Measurements from ENCODE around the gene NALCN. TPM values are rescaled to one million over a fixed set of nuclear protein-coding genes. Genes with fewer than 3 reads are reported as not detected.

Gene NALCN
- total and polyA plus RNA-seq, 9 donors = 0.17 to 21.6 (median 1.4) TPM

- intact Hi-C loops (cut with DNase I) = no loop called here
- Histone ChIP-seq H3K36me3 (no peaks in the 10 kb centered on the region), H3K4me3 (no peak overlapping the region), H3K27me3 (no peaks in the 10 kb centered on the region), H3K9me3 (no peaks in the 10 kb centered on the region), H3K4me1 (ENCODE audit: insufficient read depth) (no peaks in the 10 kb centered on the region), H3K27ac (no peak overlapping the region)
- 19 to 48% (median 46%) methylated on average over 1 of the region's 1 CpG for WGBS, 3 donors
- no peak for DNase-seq
- TF ChIP-seq POLR2A (IDR thresholded peaks at IDR 0.05) (no peak), EP300 (IDR thresholded peaks at IDR 0.05) (no peak)
- TF ChIP-seq, protein P1, sequence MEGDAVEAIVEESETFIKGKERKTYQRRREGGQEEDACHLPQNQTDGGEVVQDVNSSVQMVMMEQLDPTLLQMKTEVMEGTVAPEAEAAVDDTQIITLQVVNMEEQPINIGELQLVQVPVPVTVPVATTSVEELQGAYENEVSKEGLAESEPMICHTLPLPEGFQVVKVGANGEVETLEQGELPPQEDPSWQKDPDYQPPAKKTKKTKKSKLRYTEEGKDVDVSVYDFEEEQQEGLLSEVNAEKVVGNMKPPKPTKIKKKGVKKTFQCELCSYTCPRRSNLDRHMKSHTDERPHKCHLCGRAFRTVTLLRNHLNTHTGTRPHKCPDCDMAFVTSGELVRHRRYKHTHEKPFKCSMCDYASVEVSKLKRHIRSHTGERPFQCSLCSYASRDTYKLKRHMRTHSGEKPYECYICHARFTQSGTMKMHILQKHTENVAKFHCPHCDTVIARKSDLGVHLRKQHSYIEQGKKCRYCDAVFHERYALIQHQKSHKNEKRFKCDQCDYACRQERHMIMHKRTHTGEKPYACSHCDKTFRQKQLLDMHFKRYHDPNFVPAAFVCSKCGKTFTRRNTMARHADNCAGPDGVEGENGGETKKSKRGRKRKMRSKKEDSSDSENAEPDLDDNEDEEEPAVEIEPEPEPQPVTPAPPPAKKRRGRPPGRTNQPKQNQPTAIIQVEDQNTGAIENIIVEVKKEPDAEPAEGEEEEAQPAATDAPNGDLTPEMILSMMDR (IDR thresholded peaks at IDR 0.05) = no peak
Measured at GRCh38 chr13:101204270-101205020, 211.9 kb downstream of the NALCN start.

GRCh38 chr13:101202590-101202989 lies 213.7 kb downstream of the NALCN start:
- 64 to 71% (median 65%) methylated on average over 6 of the region's 6 CpGs for WGBS, 3 donors
- DNase-seq = no peak
- no peak overlapping the region for H3K27ac ChIP-seq
- no peaks in the 10 kb centered on the region for H3K36me3 ChIP-seq
- intact Hi-C loops (cut with DNase I) = no loop called here
- H3K4me3 ChIP-seq = no peak overlapping the region
- H3K27me3 ChIP-seq = no peaks in the 10 kb centered on the region
- H3K4me1 ChIP-seq (ENCODE audit: insufficient read depth) = no peaks in the 10 kb centered on the region
- no peaks in the 10 kb centered on the region for H3K9me3 ChIP-seq
- TF ChIP-seq EP300 (IDR thresholded peaks at IDR 0.05) (no peak), POLR2A (IDR thresholded peaks at IDR 0.05) (no peak)
- TF ChIP-seq, protein P1 (IDR thresholded peaks at IDR 0.05) = no peak

DNA sequence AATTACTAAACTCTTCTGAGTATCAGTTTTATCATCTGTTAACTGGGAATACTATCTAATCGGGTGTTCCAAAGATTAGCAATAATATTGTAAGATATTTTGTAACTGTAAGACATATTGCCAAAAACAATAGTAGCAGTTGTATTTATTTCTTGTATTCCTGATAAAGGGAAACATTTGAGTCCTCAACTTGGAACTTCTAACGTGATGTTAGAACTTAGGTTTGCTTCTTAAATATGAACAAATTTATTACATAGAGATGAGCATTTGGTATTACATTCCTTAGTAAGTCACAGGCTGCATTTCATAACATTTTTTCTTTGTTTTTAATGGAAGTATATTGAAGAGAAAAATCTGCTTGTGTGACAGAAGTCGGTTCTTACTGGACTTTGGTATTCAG lies 225.3 kb downstream of the NALCN start:
- no peaks in the 10 kb centered on the region for H3K9me3 ChIP-seq
- no peak overlapping the region for H3K4me3 ChIP-seq
- no peak for DNase-seq
- WGBS, 3 donors = 23 to 36% (median 32%) methylated on average over 3 of the region's 3 CpGs
- H3K4me1 ChIP-seq (ENCODE audit: insufficient read depth) = no peaks in the 10 kb centered on the region
- intact Hi-C loops (cut with DNase I) = no loop called here
- TF ChIP-seq POLR2A (IDR thresholded peaks at IDR 0.05) (no peak), EP300 (IDR thresholded peaks at IDR 0.05) (no peak)
- TF ChIP-seq, protein P1 (IDR thresholded peaks at IDR 0.05) = no peak
- no peaks in the 10 kb centered on the region for H3K36me3 ChIP-seq
- H3K27me3 ChIP-seq = no peaks in the 10 kb centered on the region
- H3K27ac ChIP-seq = no peak overlapping the region

DNA sequence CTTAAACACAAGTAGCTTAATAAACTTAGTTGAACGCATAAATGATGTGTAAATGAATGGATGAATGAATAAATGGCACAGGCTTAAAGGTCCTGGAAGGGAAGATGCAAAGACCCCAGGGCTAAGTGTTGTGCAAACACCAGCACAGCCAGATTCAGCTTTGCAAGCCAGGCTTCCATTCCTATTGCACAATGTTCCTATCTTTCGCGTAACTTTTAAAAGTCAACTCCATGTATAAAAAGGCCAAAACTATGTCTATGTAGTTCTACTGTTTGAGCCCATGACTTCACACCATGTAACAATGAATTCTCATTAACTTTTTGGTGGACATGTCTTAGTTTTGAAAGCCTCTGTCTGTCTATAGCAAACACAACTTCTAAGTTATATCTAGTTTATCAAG lies 226.0 kb downstream of the NALCN start:
- Histone ChIP-seq H3K36me3 (no peaks in the 10 kb centered on the region), H3K4me3 (no peak overlapping the region), H3K27me3 (no peaks in the 10 kb centered on the region), H3K27ac (no peak overlapping the region), H3K4me1 (ENCODE audit: insufficient read depth) (no peaks in the 10 kb centered on the region), H3K9me3 (no peaks in the 10 kb centered on the region)
- intact Hi-C loops (cut with DNase I) = no loop called here
- TF ChIP-seq POLR2A (IDR thresholded peaks at IDR 0.05) (no peak), EP300 (IDR thresholded peaks at IDR 0.05) (no peak)
- TF ChIP-seq, protein P1 (IDR thresholded peaks at IDR 0.05) = no peak
- DNase-seq = no peak
- 80 to 85% (median 83%) methylated on average over 3 of the region's 3 CpGs for WGBS, 3 donors

Measured in ovary (tissue), 9 donors.